Upper lobe of right lung (tissue), 1 donor: ENCODE results near the gene TNXB. TPM values are rescaled to one million over a fixed set of nuclear protein-coding genes. Genes with fewer than 3 reads are reported as not detected.
"Not testable (repeated sequence)": the region's sequence is repeated elsewhere in the genome, so short reads cannot be mapped to it uniquely, and the experiment has no call there.

ENCODE experiments used
- ATAC-seq: fragments of 200-7000 bp; cut with Tn5 transposase; one replicate; pipeline ENCODE4 v1.9.1; 2020; ENCODE audit warnings: mild to moderate bottlenecking, moderate library complexity
- DNase-seq: peaks from one replicate; pipeline ENCODE4 v3.0.0-alpha.2; 2020
- H3K27ac ChIP-seq: fragments of 200-600 bp; one replicate; pipeline ENCODE4 v1.8.0; 2022
- H3K27me3 ChIP-seq: fragments of 200-600 bp; one replicate; pipeline ENCODE4 v1.8.0; 2022; ENCODE audit warnings: mild to moderate bottlenecking
- H3K36me3 ChIP-seq: fragments of 200-600 bp; one replicate; pipeline ENCODE4 v1.8.0; 2022
- H3K4me1 ChIP-seq: fragments of 200-600 bp; one replicate; pipeline ENCODE4 v1.8.0; 2022
- H3K4me3 ChIP-seq: fragments of 200-600 bp; one replicate; pipeline ENCODE4 v1.8.0; 2022; ENCODE audit warnings: mild to moderate bottlenecking
- H3K9me3 ChIP-seq: fragments of 200-600 bp; one replicate; pipeline ENCODE4 v1.8.0; 2022
- CTCF ChIP-seq: fragments of 200-600 bp; IDR thresholded peaks from one replicate; pipeline ENCODE4 v1.8.0; 2022; ENCODE audit warnings: antibody characterized with exemption
- intact Hi-C: fragments of 100-400 bp; cut with DNase I; formaldehyde crosslinking; loops from one replicate; pipeline ENCODE4 v1.11.0; 2022
- total RNA-seq: library from RNA; stranded (reverse); fragmentation: NEBNext Ultra II Directional; extraction: Animal tissue kit (Norgen Biotek cat#: 25700); gene quantifications from one replicate; pipeline ENCODE4 v1.2.1, GENCODE V29; 2021
- donor health status: DM: no; HTN: yes; CAD: no; lungs with severe emphysema.

TNXB gene
- total RNA-seq, 1 donor from 2014 or later, result 162 TPM

- TF ChIP-seq CTCF, result no peak
- Histone ChIP-seq H3K4me1 (peaks cover 21% of the 10 kb centered on the region), H3K27me3 (peaks cover 27% of the 10 kb centered on the region), H3K36me3 (no peaks in the 10 kb centered on the region), H3K27ac (no peak overlapping the region), H3K4me3 (peak overlapping the region; percentile 14), H3K9me3 (no peaks in the 10 kb centered on the region)
- intact Hi-C loops, result no loop called here
- ATAC-seq (no peak), DNase-seq (no peak)
Measured at GRCh38 chr6:32149092-32149755, 40.1 kb upstream of the TNXB start.

GRCh38 chr6:32148289-32149091 is 39.4 kb upstream of the TNXB start:
- Histone ChIP-seq H3K4me1 (peaks cover 15% of the 10 kb centered on the region), H3K4me3 (peak overlapping the region; percentile 14), H3K27ac (no peak overlapping the region), H3K27me3 (peaks cover 27% of the 10 kb centered on the region), H3K36me3 (no peaks in the 10 kb centered on the region), H3K9me3 (no peaks in the 10 kb centered on the region)
- peak; percentile 69 for ATAC-seq
- intact Hi-C loops, result no loop called here
- TF ChIP-seq CTCF, result no peak
- peak; percentile 83 for DNase-seq

- no peaks in the 10 kb centered on the region for H3K36me3 ChIP-seq
- intact Hi-C loops, result no loop called here
- H3K4me1 ChIP-seq, result peaks cover 6% of the 10 kb centered on the region
- no peaks in the 10 kb centered on the region for H3K9me3 ChIP-seq
- H3K4me3 ChIP-seq, result no peak overlapping the region
- DNase-seq, result no peak
- peak; percentile 7 for TF ChIP-seq CTCF
- peaks cover 27% of the 10 kb centered on the region for H3K27me3 ChIP-seq
- ATAC-seq, result no peak
- no peak overlapping the region for H3K27ac ChIP-seq
Measured at GRCh38 chr6:32147401-32148132, 38.4 kb upstream of the TNXB start.

GRCh38 chr6:32146687-32147086 is 37.5 kb upstream of the TNXB start:
- no peak for DNase-seq
- Histone ChIP-seq H3K4me1 (no peaks in the 10 kb centered on the region), H3K27me3 (peaks cover 27% of the 10 kb centered on the region), H3K9me3 (no peaks in the 10 kb centered on the region), H3K36me3 (no peaks in the 10 kb centered on the region), H3K27ac (no peak overlapping the region), H3K4me3 (no peak overlapping the region)
- intact Hi-C loops, result no loop called here
- no peak for TF ChIP-seq CTCF
- no peak for ATAC-seq

GRCh38 chr6:32146287-32146686 is 37.1 kb upstream of the TNXB start:
- no peak overlapping the region for H3K27ac ChIP-seq

GRCh38 chr6:32144238-32144637 is 35.1 kb upstream of the TNXB start:
- H3K9me3 ChIP-seq, DNase-seq, H3K4me3 ChIP-seq, H3K36me3 ChIP-seq, intact Hi-C loops, H3K4me1 ChIP-seq, H3K27ac ChIP-seq, ATAC-seq: not testable (repeated sequence)
- H3K27me3 ChIP-seq, result peaks cover 17% of the 10 kb centered on the region

More at GRCh38 chr6:32146287-32146686, 37.1 kb upstream of the TNXB start:
- H3K4me3 ChIP-seq, result no peak overlapping the region
- H3K9me3 ChIP-seq, result no peaks in the 10 kb centered on the region
- H3K27me3 ChIP-seq, result peaks cover 27% of the 10 kb centered on the region
- H3K36me3 ChIP-seq, result no peaks in the 10 kb centered on the region
- DNase-seq (no peak), ATAC-seq (no peak)
- no peaks in the 10 kb centered on the region for H3K4me1 ChIP-seq
- no peak for TF ChIP-seq CTCF
- intact Hi-C loops, result no loop called here
